Neural progenitor cell (in vitro differentiated cells): Measurements from ENCODE around the gene SCART1. TPM values are rescaled to one million over a fixed set of nuclear protein-coding genes. Genes with fewer than 3 reads are reported as not detected.
"Not testable (repeated sequence)": the region's sequence is repeated elsewhere in the genome, so short reads cannot be mapped to it uniquely, and the experiment has no call there.

ENCODE experiments used
- DNase-seq: peaks from one replicate; pipeline ENCODE4 v3.0.0-alpha.2; 2016; ENCODE audit warnings: low spot score
- H2AFZ ChIP-seq: fragments of 200-600 bp; sonication (generic); replicated peaks from 2 replicates; pipeline ENCODE4 v1.6.1; 2016; ENCODE audit warnings: antibody characterized with exemption
- H3F3A ChIP-seq: fragments of 200-600 bp; sonication (generic); 2 replicates; pipeline ENCODE4 v1.6.1; 2016; ENCODE audit warnings: antibody characterized with exemption, low read depth
- H3K27ac ChIP-seq: fragments of 200-600 bp; sonication (generic); 2 replicates; pipeline ENCODE4 v1.5.1; 2016; ENCODE audit warnings: mild to moderate bottlenecking
- H3K27me3 ChIP-seq: fragments of 200-600 bp; sonication (generic); 2 replicates; pipeline ENCODE4 v1.6.1; 2016; ENCODE audit warnings: mild to moderate bottlenecking, moderate library complexity
- H3K36me3 ChIP-seq: fragments of 200-600 bp; sonication (generic); 2 replicates; pipeline ENCODE4 v1.5.1; 2016
- H3K4me1 ChIP-seq: fragments of 200-600 bp; sonication (generic); 2 replicates; pipeline ENCODE4 v1.6.1; 2016; ENCODE audit warnings: mixed run types
- H3K4me2 ChIP-seq: fragments of 200-600 bp; sonication (generic); 2 replicates; pipeline ENCODE4 v1.6.1; 2016
- H3K4me3 ChIP-seq: fragments of 200-600 bp; sonication (generic); 2 replicates; pipeline ENCODE4 v1.5.1; 2016
- H3K79me2 ChIP-seq: fragments of 200-600 bp; sonication (generic); 2 replicates; pipeline ENCODE4 v1.6.1; 2016; ENCODE audit warnings: low read depth
- H3K9ac ChIP-seq: fragments of 200-600 bp; sonication (generic); 2 replicates; pipeline ENCODE4 v1.6.1; 2016
- H3K9me3 ChIP-seq: fragments of 200-600 bp; sonication (generic); 2 replicates; pipeline ENCODE4 v1.5.1; 2016; ENCODE audit warnings: low read depth
- H4K20me1 ChIP-seq: fragments of 200-600 bp; sonication (generic); 2 replicates; pipeline ENCODE4 v1.6.1; 2016; ENCODE audit warnings: low read depth
- H3K27ac Mint-ChIP-seq: 3 replicates; pipeline ENCODE4 v1.8.0; 2021; ENCODE audit warnings: mixed read lengths
- H3K27me3 Mint-ChIP-seq: 2 replicates; pipeline ENCODE4 v1.8.0; 2022; ENCODE audit warnings: low read depth, mild to moderate bottlenecking, inconsistent platforms, moderate library complexity, mixed read lengths; ENCODE audit not compliant: insufficient read depth
- H3K36me3 Mint-ChIP-seq: 3 replicates; pipeline ENCODE4 v1.8.0; 2021; ENCODE audit warnings: mixed read lengths
- H3K4me1 Mint-ChIP-seq: 3 replicates; pipeline ENCODE4 v1.8.0; 2021; ENCODE audit warnings: mixed read lengths
- H3K4me3 Mint-ChIP-seq: 3 replicates; pipeline ENCODE4 v1.8.0; 2021; ENCODE audit warnings: mild to moderate bottlenecking, moderate library complexity, mixed read lengths
- H3K9me3 Mint-ChIP-seq: 3 replicates; pipeline ENCODE4 v1.8.0; 2020; ENCODE audit warnings: mixed read lengths
- EZH2 ChIP-seq: fragments of 200-600 bp; sonication (generic); IDR thresholded peaks from 2 replicates; pipeline ENCODE4 v1.6.1; 2017; ENCODE audit warnings: antibody characterized with exemption, mild to moderate bottlenecking, moderate library complexity
- EZH2phosphoT487 ChIP-seq: fragments of 200-600 bp; sonication (generic); IDR thresholded peaks from 2 replicates; pipeline ENCODE4 v1.6.1; 2017; ENCODE audit warnings: antibody characterized with exemption
- total RNA-seq: library from RNA; depleted of rRNA; stranded (reverse); fragments of >200 nt; gene quantifications from 2 replicates; pipeline ENCODE4 v1.2.3, GENCODE V29; 2015; ENCODE audit warnings: low replicate concordance
- TF ChIP-seq, protein P1 (sequence below): fragments of 200-600 bp; sonication (generic); IDR thresholded peaks from 2 replicates; pipeline ENCODE4 v1.5.1; 2017; ENCODE audit warnings: antibody characterized with exemption, mild to moderate bottlenecking

SCART1 gene
- total RNA-seq, 1 donor from 2014 or later: 0.49 TPM

DNA sequence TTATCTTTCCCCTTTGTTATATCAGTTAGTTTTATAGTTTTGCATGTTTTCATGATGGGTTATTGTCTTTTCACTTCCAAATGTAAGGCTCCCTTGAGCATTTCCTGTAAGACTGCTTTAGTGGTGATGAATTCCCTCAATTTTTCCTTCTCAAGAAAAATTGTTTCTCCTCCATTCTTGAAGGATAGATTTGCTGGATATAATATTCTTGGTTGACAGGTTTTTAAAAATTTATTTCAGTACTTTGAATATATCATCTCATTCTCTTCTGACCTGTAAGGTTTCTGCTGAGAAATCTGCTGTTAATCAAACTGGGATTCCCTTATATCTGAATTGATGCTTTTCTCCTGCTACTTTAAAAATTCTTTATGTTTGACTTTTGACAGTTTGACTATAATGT, 33.3 kb downstream of the SCART1 start:
- H3F3A ChIP-seq: no peaks in the 10 kb centered on the region
- no peaks in the 10 kb centered on the region for H3K27me3 ChIP-seq
- Mint-ChIP-seq H3K36me3 (peaks cover 2% of the 10 kb centered on the region), H3K27me3 (peaks cover 2% of the 10 kb centered on the region), H3K9me3 (peaks cover 34% of the 10 kb centered on the region), H3K4me3 (no peak overlapping the region), H3K4me1 (no peaks in the 10 kb centered on the region), H3K27ac (no peak overlapping the region)
- no peaks in the 10 kb centered on the region for H3K36me3 ChIP-seq
- H3K4me2 ChIP-seq: no peak overlapping the region
- TF ChIP-seq, protein P1, sequence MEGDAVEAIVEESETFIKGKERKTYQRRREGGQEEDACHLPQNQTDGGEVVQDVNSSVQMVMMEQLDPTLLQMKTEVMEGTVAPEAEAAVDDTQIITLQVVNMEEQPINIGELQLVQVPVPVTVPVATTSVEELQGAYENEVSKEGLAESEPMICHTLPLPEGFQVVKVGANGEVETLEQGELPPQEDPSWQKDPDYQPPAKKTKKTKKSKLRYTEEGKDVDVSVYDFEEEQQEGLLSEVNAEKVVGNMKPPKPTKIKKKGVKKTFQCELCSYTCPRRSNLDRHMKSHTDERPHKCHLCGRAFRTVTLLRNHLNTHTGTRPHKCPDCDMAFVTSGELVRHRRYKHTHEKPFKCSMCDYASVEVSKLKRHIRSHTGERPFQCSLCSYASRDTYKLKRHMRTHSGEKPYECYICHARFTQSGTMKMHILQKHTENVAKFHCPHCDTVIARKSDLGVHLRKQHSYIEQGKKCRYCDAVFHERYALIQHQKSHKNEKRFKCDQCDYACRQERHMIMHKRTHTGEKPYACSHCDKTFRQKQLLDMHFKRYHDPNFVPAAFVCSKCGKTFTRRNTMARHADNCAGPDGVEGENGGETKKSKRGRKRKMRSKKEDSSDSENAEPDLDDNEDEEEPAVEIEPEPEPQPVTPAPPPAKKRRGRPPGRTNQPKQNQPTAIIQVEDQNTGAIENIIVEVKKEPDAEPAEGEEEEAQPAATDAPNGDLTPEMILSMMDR: no peak
- H3K27ac ChIP-seq: no peak overlapping the region
- H2AFZ ChIP-seq: no peak overlapping the region
- H3K4me1 ChIP-seq: no peaks in the 10 kb centered on the region
- no peaks in the 10 kb centered on the region for H4K20me1 ChIP-seq
- peaks cover 24% of the 10 kb centered on the region for H3K9me3 ChIP-seq
- H3K79me2 ChIP-seq: no peaks in the 10 kb centered on the region
- no peak overlapping the region for H3K4me3 ChIP-seq
- DNase-seq: no peak
- no peak overlapping the region for H3K9ac ChIP-seq

- H4K20me1 ChIP-seq: no peaks in the 10 kb centered on the region
- Mint-ChIP-seq H3K4me3 (no peak overlapping the region), H3K27ac (no peak overlapping the region), H3K9me3 (peaks cover 33% of the 10 kb centered on the region), H3K4me1 (no peaks in the 10 kb centered on the region), H3K36me3 (peaks cover 2% of the 10 kb centered on the region), H3K27me3 (peaks cover 2% of the 10 kb centered on the region)
- H3K4me3 ChIP-seq: no peak overlapping the region
- peaks cover 24% of the 10 kb centered on the region for H3K9me3 ChIP-seq
- H3K27me3 ChIP-seq: no peaks in the 10 kb centered on the region
- H3K9ac ChIP-seq: no peak overlapping the region
- no peak overlapping the region for H3K4me2 ChIP-seq
- no peaks in the 10 kb centered on the region for H3K4me1 ChIP-seq
- no peaks in the 10 kb centered on the region for H3F3A ChIP-seq
- no peak overlapping the region for H3K27ac ChIP-seq
- no peak for TF ChIP-seq EZH2
- TF ChIP-seq EZH2phosphoT487: no peak
- TF ChIP-seq, protein P1: no peak
- no peaks in the 10 kb centered on the region for H3K36me3 ChIP-seq
- no peak for DNase-seq
- no peak overlapping the region for H2AFZ ChIP-seq
- H3K79me2 ChIP-seq: no peaks in the 10 kb centered on the region
These were observed 34.6 kb downstream of the SCART1 start for GRCh38 chr10:133488354-133488753.

DNA sequence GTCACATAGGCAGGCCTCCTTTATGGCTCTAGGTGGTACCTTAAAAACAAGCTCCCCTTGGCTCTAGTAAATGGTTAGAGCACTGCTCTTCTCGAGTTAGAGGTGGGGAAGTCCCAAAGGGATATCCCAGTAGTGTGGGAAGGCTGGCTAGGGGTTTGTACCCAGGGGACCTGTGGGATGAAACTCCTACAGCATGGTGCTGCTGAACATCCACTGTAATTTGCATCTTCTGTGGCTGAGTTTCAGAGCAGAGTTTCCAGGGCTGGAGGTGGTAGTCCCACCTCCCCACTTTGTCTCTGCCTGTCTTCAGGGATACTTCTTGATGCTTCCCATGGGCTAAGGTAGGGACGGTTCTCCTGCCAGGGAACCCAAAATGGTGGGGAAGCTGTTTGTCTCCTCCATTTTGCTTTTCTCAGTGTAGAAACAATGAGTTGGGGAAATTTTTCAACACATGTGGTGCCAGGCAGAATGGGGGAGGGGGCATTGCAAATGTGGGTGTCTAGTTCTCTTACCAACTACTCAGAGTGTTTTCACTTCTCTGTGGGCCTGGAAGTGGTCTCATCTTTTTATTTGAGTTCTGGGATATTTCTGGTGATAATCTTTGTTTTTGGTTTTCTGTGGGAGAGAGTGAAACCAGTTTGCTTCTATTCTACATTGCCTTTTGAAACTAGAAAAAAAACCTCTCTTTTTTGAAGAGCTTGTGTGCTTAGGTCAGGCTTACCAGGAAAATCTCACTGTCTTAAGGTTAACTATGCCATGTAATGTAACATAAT, 36.3 kb downstream of the SCART1 start:
- Histone ChIP-seq H3K27ac (no peak overlapping the region), H3K79me2 (no peaks in the 10 kb centered on the region), H3K4me1 (no peaks in the 10 kb centered on the region), H3K4me3 (no peak overlapping the region), H3K4me2 (no peak overlapping the region), H3K27me3 (no peaks in the 10 kb centered on the region), H2AFZ (no peak overlapping the region), H3K9ac (no peak overlapping the region), H3K36me3 (no peaks in the 10 kb centered on the region), H4K20me1 (no peaks in the 10 kb centered on the region), H3F3A (no peaks in the 10 kb centered on the region), H3K9me3 (peaks cover 24% of the 10 kb centered on the region)
- Mint-ChIP-seq H3K27me3 (peaks cover 2% of the 10 kb centered on the region), H3K4me3 (no peak overlapping the region), H3K27ac (no peak overlapping the region), H3K36me3 (peaks cover 2% of the 10 kb centered on the region), H3K9me3 (peaks cover 33% of the 10 kb centered on the region), H3K4me1 (no peaks in the 10 kb centered on the region)
- DNase-seq: no peak
- TF ChIP-seq, protein P1: no peak
- TF ChIP-seq EZH2phosphoT487: no peak

- not testable (repeated sequence) for H3K4me3 ChIP-seq, H3K27me3 Mint-ChIP-seq, H3K4me1 Mint-ChIP-seq
These were observed 39.8 kb downstream of the SCART1 start for GRCh38 chr10:133493562-133493961.

More at GRCh38 chr10:133493562-133493961, 39.8 kb downstream of the SCART1 start:
- H3K4me2 ChIP-seq, H3K36me3 Mint-ChIP-seq, H4K20me1 ChIP-seq, H3K27ac Mint-ChIP-seq, DNase-seq, H3K4me1 ChIP-seq, H3K27ac ChIP-seq, H2AFZ ChIP-seq, H3K4me3 Mint-ChIP-seq, H3F3A ChIP-seq, H3K9ac ChIP-seq, H3K79me2 ChIP-seq, H3K27me3 ChIP-seq, H3K36me3 ChIP-seq: not testable (repeated sequence)
- peaks cover 20% of the 10 kb centered on the region for H3K9me3 ChIP-seq
- H3K9me3 Mint-ChIP-seq: peaks cover 32% of the 10 kb centered on the region
